Suprapubic skin (tissue), 4 donors: Measurements from ENCODE around the gene WIPF3.

Experiments used
- POLR2A ChIP-seq, 2 donors: fragments of 450-650 bp; IDR thresholded peaks; one replicate each; pipeline ENCODE4 v1.6.1; 2017; ENCODE audit warnings: antibody characterized with exemption in 2 of 2, mild to moderate bottlenecking in 2 of 2, moderate library complexity in 2 of 2
- POLR2AphosphoS5 ChIP-seq, 3 donors: sonication (generic); formaldehyde crosslinking; IDR thresholded peaks; one replicate each; pipeline ENCODE4 v1.6.1; 2017; ENCODE audit warnings: antibody characterized with exemption in 3 of 3
- TF ChIP-seq, protein P1 (sequence below), 2 donors: fragments of 200-600 bp in 1 of 2; fragments of 450-650 bp in 1 of 2; sonication (generic) in 1 of 2; IDR thresholded peaks; one replicate each; pipeline ENCODE4 v1.5.1; 2016 to 2019; ENCODE audit warnings: antibody characterized with exemption in 2 of 2, mild to moderate bottlenecking in 1 of 2, moderate library complexity in 1 of 2

DNA sequence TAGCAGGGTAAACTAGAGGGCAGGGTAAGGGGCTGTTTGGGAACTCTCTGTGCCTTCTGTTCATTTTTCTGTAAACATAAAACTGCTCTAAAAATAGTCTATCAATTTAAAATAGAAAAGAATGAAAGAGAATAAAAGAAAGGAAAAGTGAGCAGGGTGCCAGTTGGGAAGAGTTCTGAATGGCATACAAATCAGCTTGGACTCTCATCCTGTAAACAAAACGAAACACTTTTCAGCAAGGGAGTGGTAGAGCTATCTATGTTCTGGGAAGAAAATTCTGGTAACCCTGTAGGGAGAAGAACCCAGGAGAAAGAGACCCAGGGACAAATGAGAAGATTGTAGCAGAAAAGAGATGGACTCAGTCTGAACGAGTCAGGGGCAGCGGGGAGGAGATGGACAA is 158.7 kb downstream of the WIPF3 start:
- TF ChIP-seq, protein P1, sequence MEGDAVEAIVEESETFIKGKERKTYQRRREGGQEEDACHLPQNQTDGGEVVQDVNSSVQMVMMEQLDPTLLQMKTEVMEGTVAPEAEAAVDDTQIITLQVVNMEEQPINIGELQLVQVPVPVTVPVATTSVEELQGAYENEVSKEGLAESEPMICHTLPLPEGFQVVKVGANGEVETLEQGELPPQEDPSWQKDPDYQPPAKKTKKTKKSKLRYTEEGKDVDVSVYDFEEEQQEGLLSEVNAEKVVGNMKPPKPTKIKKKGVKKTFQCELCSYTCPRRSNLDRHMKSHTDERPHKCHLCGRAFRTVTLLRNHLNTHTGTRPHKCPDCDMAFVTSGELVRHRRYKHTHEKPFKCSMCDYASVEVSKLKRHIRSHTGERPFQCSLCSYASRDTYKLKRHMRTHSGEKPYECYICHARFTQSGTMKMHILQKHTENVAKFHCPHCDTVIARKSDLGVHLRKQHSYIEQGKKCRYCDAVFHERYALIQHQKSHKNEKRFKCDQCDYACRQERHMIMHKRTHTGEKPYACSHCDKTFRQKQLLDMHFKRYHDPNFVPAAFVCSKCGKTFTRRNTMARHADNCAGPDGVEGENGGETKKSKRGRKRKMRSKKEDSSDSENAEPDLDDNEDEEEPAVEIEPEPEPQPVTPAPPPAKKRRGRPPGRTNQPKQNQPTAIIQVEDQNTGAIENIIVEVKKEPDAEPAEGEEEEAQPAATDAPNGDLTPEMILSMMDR (IDR thresholded peaks at IDR 0.05): no peak
- TF ChIP-seq POLR2AphosphoS5 (IDR thresholded peaks at IDR 0.05): no peak
- TF ChIP-seq POLR2A (IDR thresholded peaks at IDR 0.05): no peak
